Natural killer cell (primary cell): Measurements from ENCODE around the gene FRYL. TPM values are rescaled to one million over a fixed set of nuclear protein-coding genes. Genes with fewer than 3 reads are reported as not detected.
A peak's percentile ranks its signal among the peaks of the same experiment; 100 is the strongest.

Experiments
- ATAC-seq, 3 donors: fragments of 150-1000 bp in 2 of 3; fragments of 200-7000 bp in 1 of 3; cut with Tn5 transposase; 1 replicate in 1 of 3; 2 replicates in 2 of 3; pipeline ENCODE4 v1.10.0; 2021; ENCODE audit warnings: mild to moderate bottlenecking in 2 of 3, moderate library complexity in 2 of 3
- DNase-seq, 2 donors: peaks; one replicate each; pipeline versions ENCODE4 v3.0.0 to v3.0.0-alpha.2; 2013 to 2021; ENCODE audit warnings: mixed read lengths in 1 of 2
- H3K27ac ChIP-seq: one replicate; pipeline ENCODE4 v1.5.1; 2013; ENCODE audit warnings: mild to moderate bottlenecking, low read length
- H3K27me3 ChIP-seq: one replicate; pipeline ENCODE4 v1.6.1; 2013; ENCODE audit warnings: low read length; ENCODE audit not compliant: control insufficient read depth, insufficient read depth
- H3K36me3 ChIP-seq: one replicate; pipeline ENCODE4 v1.6.1; 2013; ENCODE audit warnings: low read length; ENCODE audit not compliant: control insufficient read depth, insufficient read depth
- H3K4me1 ChIP-seq: one replicate; pipeline ENCODE4 v1.6.1; 2013; ENCODE audit warnings: low read length; ENCODE audit not compliant: control insufficient read depth, insufficient read depth
- H3K4me3 ChIP-seq: one replicate; pipeline ENCODE4 v1.5.1; 2013; ENCODE audit warnings: low read length
- H3K9me3 ChIP-seq: one replicate; pipeline ENCODE4 v1.6.1; 2013; ENCODE audit warnings: low read length; ENCODE audit not compliant: control insufficient read depth, insufficient read depth
- H3K27ac Mint-ChIP-seq, 2 donors: one replicate each; pipeline ENCODE4 v1.8.0; 2022; ENCODE audit warnings: mild to moderate bottlenecking in 2 of 2, mixed read lengths in 2 of 2, moderate library complexity in 1 of 2
- H3K27me3 Mint-ChIP-seq, 2 donors: one replicate each; pipeline ENCODE4 v1.8.0; 2022; ENCODE audit warnings: low read depth in 2 of 2, mixed read lengths in 2 of 2
- H3K36me3 Mint-ChIP-seq: one replicate; pipeline ENCODE4 v1.8.0; 2022; ENCODE audit warnings: mixed read lengths
- H3K4me1 Mint-ChIP-seq, 2 donors: one replicate each; pipeline ENCODE4 v1.8.0; 2022; ENCODE audit warnings: mixed read lengths in 2 of 2
- H3K4me3 Mint-ChIP-seq: one replicate; pipeline ENCODE4 v1.8.0; 2022; ENCODE audit warnings: mild to moderate bottlenecking, moderate library complexity, mixed read lengths
- H3K9me3 Mint-ChIP-seq, 2 donors: one replicate each; pipeline ENCODE4 v1.8.0; 2022; ENCODE audit warnings: mixed read lengths in 2 of 2
- CTCF ChIP-seq: fragments of 200-600 bp; IDR thresholded peaks from one replicate; pipeline ENCODE4 v1.8.0; 2022; ENCODE audit warnings: antibody characterized with exemption
- WGBS: methylation state at CpG from one replicate; pipeline ENCODE4 v1.1.7; 2013; ENCODE audit warnings: missing lambda C conversion rate; ENCODE audit not compliant: insufficient coverage; 5-methylcytosine and 5-hydroxymethylcytosine counted together
- intact Hi-C: fragments of 100-400 bp; cut with micrococcal nuclease; formaldehyde crosslinking; loops from one replicate; pipeline ENCODE4 v1.14.2; 2022
- total RNA-seq, 4 donors: library from RNA; stranded (reverse); fragments of 120-200 nt in 1 of 4; gene quantifications; one replicate each; pipeline versions ENCODE4 v1.2.3 to v1.2.4, GENCODE V29; 2013 to 2022

FRYL gene
- total RNA-seq, 3 donors from 2014 or later (not counting 1 experiment from before 2014, with no cell fraction given) = 143 to 181 (median 146) TPM

DNA sequence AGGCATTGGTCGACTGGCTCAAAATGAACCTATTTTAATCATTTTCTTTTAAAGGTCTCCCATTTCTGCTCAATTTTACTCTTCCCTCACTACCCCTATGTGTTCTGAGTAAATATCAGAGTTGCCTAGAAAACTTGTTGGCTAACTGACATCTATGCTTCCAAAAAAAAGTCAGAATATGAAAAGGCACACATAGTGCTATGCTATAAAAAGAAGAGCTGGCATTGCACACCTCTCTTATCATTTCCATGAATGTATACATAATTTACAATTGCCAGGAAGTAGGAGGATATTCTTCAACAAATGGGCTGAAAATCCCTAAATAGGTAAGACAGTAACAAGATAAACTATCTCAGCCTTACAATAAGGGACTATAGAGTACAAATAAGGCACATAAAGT lies 70.2 kb downstream of the FRYL start:
- Mint-ChIP-seq H3K36me3 (peaks cover 6% of the 10 kb centered on the region), H3K9me3 (no peaks in the 10 kb centered on the region), H3K4me3 (no peak overlapping the region), H3K4me1 (peaks cover 48 to 50% of the 10 kb centered on the region in 2 donors), H3K27ac (peak overlapping the region; percentile 4 to 79), H3K27me3 (no peaks in the 10 kb centered on the region)
- Histone ChIP-seq H3K9me3 (no peaks in the 10 kb centered on the region), H3K4me3 (no peak overlapping the region), H3K27me3 (no peaks in the 10 kb centered on the region), H3K27ac (no peak overlapping the region), H3K36me3 (peaks cover 12% of the 10 kb centered on the region), H3K4me1 (no peaks in the 10 kb centered on the region)
- intact Hi-C loops = no loop called here
- 100% methylated on average over 1 of the region's 1 CpG for WGBS
- DNase-seq (no peak), ATAC-seq (no peak)
- no peak for TF ChIP-seq CTCF

DNA sequence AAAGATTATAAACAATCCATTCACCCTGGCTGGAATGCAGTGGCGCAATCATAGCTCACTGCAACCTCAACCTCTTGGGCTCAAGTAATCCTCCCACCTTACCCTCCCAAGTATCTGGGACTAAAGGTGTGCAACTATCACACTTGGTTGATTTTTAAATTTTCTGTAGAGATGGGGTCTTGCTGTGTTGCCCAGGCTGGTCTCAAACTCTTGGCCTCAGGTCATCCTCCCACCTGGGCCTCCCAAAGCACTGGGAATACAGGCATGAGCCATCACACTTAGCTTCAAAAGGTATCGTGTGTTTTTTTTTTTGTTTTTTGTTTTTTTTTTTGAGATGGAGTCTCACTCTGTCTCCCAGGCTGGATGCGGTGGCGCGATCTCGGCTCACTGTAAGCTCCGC lies 71.5 kb downstream of the FRYL start:
- no peaks in the 10 kb centered on the region for H3K4me1 ChIP-seq
- 98% methylated on average over 7 of the region's 7 CpGs for WGBS
- DNase-seq = no peak
- H3K36me3 ChIP-seq = peaks cover 12% of the 10 kb centered on the region
- Mint-ChIP-seq H3K36me3 (peaks cover 6% of the 10 kb centered on the region), H3K4me3 (no peak overlapping the region), H3K27me3 (no peaks in the 10 kb centered on the region), H3K9me3 (no peaks in the 10 kb centered on the region), H3K27ac (no peak overlapping the region), H3K4me1 (peaks cover 49 to 52% of the 10 kb centered on the region in 2 donors)
- intact Hi-C loops = no loop called here
- H3K27ac ChIP-seq = no peak overlapping the region
- no peaks in the 10 kb centered on the region for H3K9me3 ChIP-seq
- H3K27me3 ChIP-seq = no peaks in the 10 kb centered on the region
- ATAC-seq = no peak
- H3K4me3 ChIP-seq = no peak overlapping the region
- TF ChIP-seq CTCF = no peak

- Histone ChIP-seq H3K9me3 (no peaks in the 10 kb centered on the region), H3K27ac (no peak overlapping the region), H3K4me3 (no peak overlapping the region), H3K36me3 (peaks cover 12% of the 10 kb centered on the region), H3K27me3 (no peaks in the 10 kb centered on the region), H3K4me1 (no peaks in the 10 kb centered on the region)
- Mint-ChIP-seq H3K9me3 (no peaks in the 10 kb centered on the region), H3K27ac (peak overlapping the region; percentile 5 to 65), H3K4me1 (peaks cover 41 to 47% of the 10 kb centered on the region in 2 donors), H3K27me3 (no peaks in the 10 kb centered on the region), H3K4me3 (no peak overlapping the region), H3K36me3 (peaks cover 6% of the 10 kb centered on the region)
- ATAC-seq (no peak), DNase-seq (no peak)
- TF ChIP-seq CTCF = no peak
- intact Hi-C loops = no loop called here
These were observed 73.3 kb downstream of the FRYL start for GRCh38 chr4:48706736-48707135.

DNA sequence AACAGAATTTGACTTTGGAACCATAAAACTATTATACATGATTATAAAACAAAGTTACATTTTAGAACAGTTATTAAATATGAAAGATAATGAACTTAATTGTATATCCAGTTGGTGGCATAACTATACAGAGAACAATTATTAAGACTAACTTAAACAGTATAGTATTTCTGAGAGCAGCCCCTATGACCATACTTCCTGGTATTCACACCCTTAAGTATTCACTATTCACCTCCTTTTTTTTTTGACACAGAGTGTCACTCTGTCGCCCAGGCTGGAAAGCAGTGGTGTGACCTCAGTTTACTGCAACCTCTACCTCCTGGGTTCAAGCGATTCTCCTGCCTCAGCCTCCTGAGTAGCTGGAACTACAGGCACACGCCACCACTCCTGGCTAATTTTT lies 74.5 kb downstream of the FRYL start:
- no peaks in the 10 kb centered on the region for H3K27me3 Mint-ChIP-seq
- no peak overlapping the region for H3K4me3 ChIP-seq
- H3K36me3 Mint-ChIP-seq = peaks cover 6% of the 10 kb centered on the region
- no peaks in the 10 kb centered on the region for H3K4me1 ChIP-seq
- intact Hi-C loops = no loop called here
- 74% methylated on average over 3 of the region's 3 CpGs for WGBS
- H3K27me3 ChIP-seq = no peaks in the 10 kb centered on the region
- H3K4me3 Mint-ChIP-seq = no peak overlapping the region
- no peaks in the 10 kb centered on the region for H3K9me3 ChIP-seq
- H3K4me1 Mint-ChIP-seq = peaks cover 37 to 48% of the 10 kb centered on the region in 2 donors
- no peak overlapping the region for H3K27ac ChIP-seq
- H3K9me3 Mint-ChIP-seq = no peaks in the 10 kb centered on the region
- TF ChIP-seq CTCF = no peak
- H3K36me3 ChIP-seq = peaks cover 10% of the 10 kb centered on the region
- ATAC-seq (peak; percentile 49 to 66 (median 59)), DNase-seq (no peak)
- H3K27ac Mint-ChIP-seq = peak overlapping the region; percentile 5 to 65
